Osteocyte (in vitro differentiated cells): ENCODE results near the gene LIPT2. TPM values are rescaled to one million over a fixed set of nuclear protein-coding genes. Genes with fewer than 3 reads are reported as not detected.
A peak's percentile ranks its signal among the peaks of the same experiment; 100 is the strongest.

Source experiments
- DNase-seq: peaks from one replicate; pipeline ENCODE4 v3.0.0; 2021; ENCODE audit warnings: mixed read lengths; ENCODE audit not compliant: unreplicated experiment; ENCODE audit errors: extremely low spot score
- H3K27ac Mint-ChIP-seq: one replicate; pipeline ENCODE4 v1.8.0; 2021; ENCODE audit warnings: mild to moderate bottlenecking, mixed read lengths; ENCODE audit not compliant: unreplicated experiment
- H3K27me3 Mint-ChIP-seq: one replicate; pipeline ENCODE4 v1.8.0; 2021; ENCODE audit warnings: mixed read lengths; ENCODE audit not compliant: unreplicated experiment
- H3K36me3 Mint-ChIP-seq: one replicate; pipeline ENCODE4 v1.8.0; 2021; ENCODE audit warnings: mixed read lengths; ENCODE audit not compliant: unreplicated experiment
- H3K4me1 Mint-ChIP-seq: one replicate; pipeline ENCODE4 v1.8.0; 2021; ENCODE audit warnings: mixed read lengths; ENCODE audit not compliant: unreplicated experiment
- H3K4me3 Mint-ChIP-seq: one replicate; pipeline ENCODE4 v1.8.0; 2021; ENCODE audit warnings: mild to moderate bottlenecking, moderate library complexity, mixed read lengths; ENCODE audit not compliant: unreplicated experiment
- H3K9me3 Mint-ChIP-seq: one replicate; pipeline ENCODE4 v1.8.0; 2021; ENCODE audit warnings: mixed read lengths; ENCODE audit not compliant: unreplicated experiment
- total RNA-seq: library from RNA; stranded (reverse); gene quantifications from 2 replicates; pipeline ENCODE4 v1.2.1, GENCODE V29; 2021
- TF ChIP-seq, protein P1 (sequence below): fragments of 200-600 bp; sonication (generic); IDR thresholded peaks from 2 replicates; pipeline ENCODE4 v1.5.0; 2021; ENCODE audit warnings: antibody characterized with exemption, mild to moderate bottlenecking, moderate library complexity

Gene LIPT2
- total RNA-seq, 1 donor from 2014 or later = 1.6 TPM

DNA sequence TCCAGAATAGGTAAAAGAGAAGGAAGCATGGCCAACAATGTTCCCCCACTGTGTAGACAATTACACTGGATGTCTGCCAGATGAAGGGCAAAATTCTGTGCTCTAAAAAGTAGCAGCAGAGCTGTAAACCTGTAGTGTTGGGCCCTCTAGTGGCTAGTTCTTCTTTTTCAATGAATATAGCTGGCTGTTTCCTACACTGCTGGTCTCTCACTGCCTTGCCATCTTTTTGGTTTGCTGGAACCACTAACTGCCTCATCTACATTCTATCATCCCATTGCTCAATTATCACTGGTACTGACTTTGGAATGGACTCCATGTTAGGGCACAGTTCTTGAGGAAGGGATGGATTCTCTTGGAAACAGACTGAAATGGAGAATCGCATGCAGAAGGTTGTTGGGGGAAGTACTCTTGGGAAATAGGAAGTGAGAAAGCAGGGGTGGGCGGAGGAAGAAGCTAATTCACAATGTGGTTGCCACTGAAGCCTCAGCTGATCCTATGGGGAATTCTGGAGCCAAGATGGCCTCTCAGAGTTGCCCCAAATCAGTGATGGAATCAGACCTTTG lies 44.1 kb downstream of the LIPT2 start:
- Mint-ChIP-seq H3K4me1 (peaks cover 37% of the 10 kb centered on the region), H3K27me3 (peaks cover 12% of the 10 kb centered on the region), H3K27ac (no peak overlapping the region), H3K4me3 (no peak overlapping the region), H3K36me3 (no peaks in the 10 kb centered on the region), H3K9me3 (no peaks in the 10 kb centered on the region)
- DNase-seq = no peak
- TF ChIP-seq, protein P1, sequence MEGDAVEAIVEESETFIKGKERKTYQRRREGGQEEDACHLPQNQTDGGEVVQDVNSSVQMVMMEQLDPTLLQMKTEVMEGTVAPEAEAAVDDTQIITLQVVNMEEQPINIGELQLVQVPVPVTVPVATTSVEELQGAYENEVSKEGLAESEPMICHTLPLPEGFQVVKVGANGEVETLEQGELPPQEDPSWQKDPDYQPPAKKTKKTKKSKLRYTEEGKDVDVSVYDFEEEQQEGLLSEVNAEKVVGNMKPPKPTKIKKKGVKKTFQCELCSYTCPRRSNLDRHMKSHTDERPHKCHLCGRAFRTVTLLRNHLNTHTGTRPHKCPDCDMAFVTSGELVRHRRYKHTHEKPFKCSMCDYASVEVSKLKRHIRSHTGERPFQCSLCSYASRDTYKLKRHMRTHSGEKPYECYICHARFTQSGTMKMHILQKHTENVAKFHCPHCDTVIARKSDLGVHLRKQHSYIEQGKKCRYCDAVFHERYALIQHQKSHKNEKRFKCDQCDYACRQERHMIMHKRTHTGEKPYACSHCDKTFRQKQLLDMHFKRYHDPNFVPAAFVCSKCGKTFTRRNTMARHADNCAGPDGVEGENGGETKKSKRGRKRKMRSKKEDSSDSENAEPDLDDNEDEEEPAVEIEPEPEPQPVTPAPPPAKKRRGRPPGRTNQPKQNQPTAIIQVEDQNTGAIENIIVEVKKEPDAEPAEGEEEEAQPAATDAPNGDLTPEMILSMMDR = peak; percentile 85

DNA sequence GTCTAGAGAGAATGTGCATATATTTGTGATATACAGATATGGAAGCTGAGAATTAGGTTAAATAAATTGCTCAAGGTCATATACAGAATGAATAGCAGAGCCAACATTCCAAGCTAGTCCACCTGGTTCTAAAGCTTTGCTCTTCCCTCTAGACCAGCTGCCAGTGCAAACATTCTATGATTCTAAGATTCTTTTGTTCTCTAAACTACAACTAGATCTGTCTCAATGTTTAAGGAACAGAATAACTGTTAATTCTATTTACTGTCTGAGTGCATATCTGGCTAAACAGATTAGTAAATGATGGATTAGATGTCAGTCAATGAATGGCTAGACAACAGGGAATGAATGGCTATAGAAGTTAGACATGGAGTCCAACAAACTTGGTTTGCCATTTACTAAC lies 45.8 kb downstream of the LIPT2 start:
- Mint-ChIP-seq H3K4me1 (peaks cover 51% of the 10 kb centered on the region), H3K27me3 (peaks cover 7% of the 10 kb centered on the region)

DNA sequence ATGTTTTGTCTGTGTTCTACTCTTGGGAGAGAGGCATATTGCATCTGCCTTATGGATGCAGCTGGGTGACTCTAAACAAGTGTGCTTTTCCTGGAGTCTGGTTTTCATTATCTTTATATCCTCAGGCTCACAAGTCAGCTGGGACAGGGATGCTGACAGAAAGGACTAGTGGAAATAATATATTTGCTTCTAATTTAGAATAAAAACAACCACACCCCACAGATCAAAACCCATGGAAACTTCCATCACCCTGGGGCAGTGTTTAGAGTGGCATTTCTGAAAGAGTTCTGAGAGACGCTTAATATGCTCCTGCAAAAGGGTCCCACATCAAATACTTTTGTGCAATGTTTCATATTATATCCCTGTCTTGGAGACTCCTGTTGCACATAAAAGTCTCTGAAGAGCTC lies 47.0 kb downstream of the LIPT2 start:
- peaks cover 55% of the 10 kb centered on the region for H3K4me1 Mint-ChIP-seq
- H3K36me3 Mint-ChIP-seq = no peaks in the 10 kb centered on the region
- H3K27me3 Mint-ChIP-seq = no peaks in the 10 kb centered on the region
- no peaks in the 10 kb centered on the region for H3K9me3 Mint-ChIP-seq
- DNase-seq = peak; percentile 80
- H3K27ac Mint-ChIP-seq = peak overlapping the region; percentile 16
- TF ChIP-seq, protein P1 = no peak
- H3K4me3 Mint-ChIP-seq = no peak overlapping the region

More for the DNA sequence above, 45.8 kb downstream of the LIPT2 start:
- Mint-ChIP-seq H3K9me3 (no peaks in the 10 kb centered on the region), H3K36me3 (no peaks in the 10 kb centered on the region), H3K4me3 (no peak overlapping the region), H3K27ac (no peak overlapping the region)
- no peak for DNase-seq
- TF ChIP-seq, protein P1 = no peak

DNA sequence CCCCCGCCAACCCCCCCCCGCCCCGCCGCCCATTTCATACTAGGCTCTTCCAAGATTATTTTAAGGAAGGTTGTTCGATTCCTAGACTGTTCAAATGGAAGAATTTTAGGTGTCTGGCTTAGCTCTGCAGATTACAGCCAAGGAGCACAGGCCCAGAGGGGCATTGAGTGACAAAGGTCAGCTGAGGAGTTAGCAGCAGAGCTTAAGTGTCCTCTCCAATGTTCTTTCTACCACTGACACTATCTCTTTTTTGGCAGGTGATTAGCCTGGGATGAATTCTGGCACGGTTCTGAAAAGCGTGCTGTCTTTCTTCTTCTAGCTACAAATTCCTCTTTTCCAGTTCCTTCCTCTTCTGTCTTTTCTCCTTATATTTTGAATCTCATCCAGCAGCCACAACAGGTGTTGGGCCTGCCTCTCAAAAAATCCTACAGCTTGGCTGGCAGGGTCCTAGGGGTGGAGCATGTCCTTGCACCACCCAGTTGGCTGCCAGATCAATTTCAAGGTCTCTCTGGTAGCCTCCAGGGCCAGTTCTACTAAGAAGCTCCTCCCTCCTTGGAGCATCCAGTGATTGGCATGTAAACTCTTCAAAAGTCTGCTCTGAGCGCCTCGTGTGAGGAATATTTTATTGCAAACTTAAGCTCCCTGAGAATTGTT lies 49.2 kb downstream of the LIPT2 start:
- H3K4me1 Mint-ChIP-seq = peaks cover 55% of the 10 kb centered on the region
- peak overlapping the region; percentile 45 for H3K4me3 Mint-ChIP-seq
- DNase-seq = no peak
- TF ChIP-seq, protein P1 = no peak
- H3K27me3 Mint-ChIP-seq = no peaks in the 10 kb centered on the region
- H3K9me3 Mint-ChIP-seq = no peaks in the 10 kb centered on the region
- no peak overlapping the region for H3K27ac Mint-ChIP-seq
- no peaks in the 10 kb centered on the region for H3K36me3 Mint-ChIP-seq

DNA sequence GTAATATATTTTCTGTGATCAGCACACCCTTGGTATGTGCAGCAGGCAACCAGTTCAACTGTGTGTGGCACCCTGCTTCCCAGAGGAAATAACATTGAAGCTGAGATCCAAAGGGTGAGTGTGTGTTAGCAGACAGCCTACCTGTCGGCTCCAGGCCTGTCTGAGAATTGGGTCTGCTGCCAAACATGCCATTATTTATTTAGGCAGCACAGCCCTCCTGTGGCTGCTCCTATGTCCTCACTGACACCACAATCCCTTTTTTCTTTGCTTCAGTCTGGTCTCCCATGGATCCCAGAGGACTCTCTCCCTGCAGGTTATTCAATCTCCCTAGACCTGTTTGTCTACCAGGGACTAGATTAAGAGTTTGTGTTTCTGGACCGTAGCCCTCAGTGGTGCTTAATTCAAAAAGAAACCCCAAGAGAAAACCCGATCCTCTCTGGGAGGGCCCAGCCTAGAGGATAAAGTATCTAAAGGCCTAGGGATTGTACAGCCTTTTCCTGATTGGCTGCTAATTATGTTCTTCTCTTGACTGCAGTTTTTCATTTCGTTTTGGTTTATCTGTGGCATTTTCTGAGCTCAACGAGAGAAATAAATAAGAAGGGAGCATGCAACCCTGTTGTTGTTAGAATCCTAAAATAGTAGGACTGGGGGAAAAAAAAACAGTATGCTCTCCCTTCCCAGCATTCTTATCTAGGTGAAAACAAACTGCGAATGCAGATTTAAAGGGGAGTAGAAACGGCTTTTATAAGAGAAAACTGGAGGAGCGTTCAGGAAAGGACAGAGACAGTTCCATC lies 50.3 kb downstream of the LIPT2 start:
- H3K27me3 Mint-ChIP-seq = no peaks in the 10 kb centered on the region
- no peak for DNase-seq
- H3K4me3 Mint-ChIP-seq = no peak overlapping the region
- TF ChIP-seq, protein P1 = peak; percentile 38
- no peaks in the 10 kb centered on the region for H3K9me3 Mint-ChIP-seq
- H3K27ac Mint-ChIP-seq = no peak overlapping the region
- H3K36me3 Mint-ChIP-seq = no peaks in the 10 kb centered on the region
- H3K4me1 Mint-ChIP-seq = peaks cover 51% of the 10 kb centered on the region
